Vagina (tissue), 2 donors: Measurements from ENCODE around the gene MACROD2.

Experiments
- CTCF ChIP-seq, 3 experiments: fragments of 450-650 bp in 2 of 3; fragments of 200-600 bp in 1 of 3; sonication (generic) in 1 of 3; IDR thresholded peaks; one replicate each; pipeline ENCODE4 v1.5.1; 2017 to 2019; ENCODE audit warnings: antibody characterized with exemption in 3 of 3, mild to moderate bottlenecking in 2 of 3, moderate library complexity in 2 of 3
- POLR2A ChIP-seq, 2 donors: fragments of 450-650 bp; IDR thresholded peaks; one replicate each; pipeline ENCODE4 v1.6.1; 2017; ENCODE audit warnings: antibody characterized with exemption in 2 of 2, mild to moderate bottlenecking in 2 of 2, moderate library complexity in 2 of 2

- TF ChIP-seq CTCF (IDR thresholded peaks at IDR 0.05) (no peak), POLR2A (IDR thresholded peaks at IDR 0.05) (no peak)
Measured at GRCh38 chr20:14643146-14643545, 647.8 kb downstream of the MACROD2 start.
